Panc1 (cell line): Measurements from ENCODE around the gene EGR1. TPM values are rescaled to one million over a fixed set of nuclear protein-coding genes. Genes with fewer than 3 reads are reported as not detected.

Source experiments
- ATAC-seq: fragments of 200-7000 bp; cut with Tn5 transposase; 2 replicates; pipeline ENCODE4 v1.9.1; 2020; ENCODE audit warnings: mild to moderate bottlenecking, moderate library complexity
- BruUV-seq: library from RNA; stranded (reverse); fragments of 400-500 nt; replicated peaks from 2 replicates; lab custom pipeline; 2021; lab: Mats Ljungman, UMichigan
- CTCF ChIA-PET: fragments of 300-600 bp; sonication (Branson Sonifier 250); formaldehyde crosslinking; loops from one replicate; lab custom pipeline; 2022; ENCODE audit warnings: antibody characterized with exemption; lab: Charles Lee
- POLR2A ChIA-PET: fragments of 300-600 bp; sonication (Branson Sonifier 250); formaldehyde crosslinking; loops from one replicate; lab custom pipeline; 2022; ENCODE audit warnings: antibody characterized with exemption; lab: Charles Lee
- DNase-seq: peaks from one replicate; pipeline ENCODE4 v3.0.0-alpha.2; 2010; ENCODE audit warnings: low read depth, low spot score
- H3K27ac ChIP-seq: 2 replicates; pipeline ENCODE4 v1.5.1; 2011; ENCODE audit warnings: mild to moderate bottlenecking, low read length, inconsistent platforms
- H3K27me3 ChIP-seq: fragments of 200-500 bp; sonication (Bioruptor generic); 2 replicates; pipeline ENCODE4 v1.6.0; 2014; ENCODE audit warnings: low read length, inconsistent platforms; ENCODE audit not compliant: control insufficient read depth, insufficient read depth
- H3K36me3 ChIP-seq: fragments of 200-500 bp; sonication (Bioruptor generic); 2 replicates; pipeline ENCODE4 v1.5.1; 2014; ENCODE audit warnings: inconsistent platforms, mild to moderate bottlenecking, low read length, moderate library complexity; ENCODE audit not compliant: control insufficient read depth, insufficient read depth
- H3K4me1 ChIP-seq: 2 replicates; pipeline ENCODE4 v1.5.1; 2011; ENCODE audit warnings: inconsistent platforms, mild to moderate bottlenecking, low read length, moderate library complexity; ENCODE audit not compliant: control insufficient read depth, insufficient read depth
- H3K4me3 ChIP-seq, 2 experiments: 2 replicates each; pipeline ENCODE4 v1.5.1; 2011 to 2012; ENCODE audit warnings: low read depth in 2 of 2, low read length in 2 of 2, mild to moderate bottlenecking in 2 of 2, inconsistent platforms in 1 of 2, moderate library complexity in 1 of 2
- H3K9me3 ChIP-seq: fragments of 200-500 bp; sonication (Bioruptor generic); 2 replicates; pipeline ENCODE4 v1.5.1; 2014; ENCODE audit warnings: low read depth, mild to moderate bottlenecking, inconsistent platforms, low read length, moderate library complexity; ENCODE audit not compliant: control insufficient read depth, insufficient read depth
- CTCF ChIP-seq: fragments of 450-650 bp; IDR thresholded peaks from 2 replicates; pipeline ENCODE4 v1.5.1; 2017; ENCODE audit warnings: mild to moderate bottlenecking
- POLR2AphosphoS5 ChIP-seq: IDR thresholded peaks from 2 replicates; pipeline ENCODE4 v1.6.1; 2012; ENCODE audit warnings: mild to moderate bottlenecking, low read depth, low read length, moderate library complexity
- REST ChIP-seq, 2 experiments: IDR thresholded peaks; 2 replicates each; pipeline ENCODE4 v1.6.1; 2011 to 2012; ENCODE audit warnings: low read depth in 2 of 2, control low read depth in 1 of 2, low read length in 1 of 2, mild to moderate bottlenecking in 1 of 2, moderate library complexity in 1 of 2; ENCODE audit not compliant: insufficient read depth in 1 of 2
- SIN3A ChIP-seq: IDR thresholded peaks from 2 replicates; pipeline ENCODE4 v1.6.1; 2012; ENCODE audit warnings: low read depth, mild to moderate bottlenecking, low read length, moderate library complexity, borderline replicate concordance; ENCODE audit not compliant: insufficient read depth
- TCF7L2 ChIP-seq: IDR thresholded peaks from 2 replicates; pipeline ENCODE4 v1.6.1; 2011; ENCODE audit warnings: mild to moderate bottlenecking, low read depth, low read length, inconsistent platforms
- in situ Hi-C: cut with HindIII; loops from 2 replicates; pipeline ENCODE4 v1.10.0; 2016; ENCODE audit warnings: low sequenced_read_pairs, low pct_unique_long_range_greater_than_20kb
- intact Hi-C: fragments of 100-400 bp; cut with micrococcal nuclease; formaldehyde crosslinking; loops from one replicate; pipeline ENCODE4 v1.10.0; 2022; ENCODE audit not compliant: unreplicated experiment
- total RNA-seq: library from RNA; stranded (reverse); gene quantifications from one replicate; pipeline ENCODE4 v1.2.1, GENCODE V29; 2021; ENCODE audit not compliant: unreplicated experiment

EGR1 gene
- total RNA-seq, 1 experiment from 2014 or later = 12.0 TPM

GRCh38 chr5:138440159-138441073 is 24.9 kb upstream of the EGR1 start:
- TF ChIP-seq REST (IDR thresholded peaks at IDR 0.05; ENCODE audit: insufficient read depth in 1 of 2, low read depth in 2 of 2, low read length in 1 of 2) = no peak
- TF ChIP-seq SIN3A = no peak
- TF ChIP-seq TCF7L2 = no peak
- no peak for TF ChIP-seq POLR2AphosphoS5
- no peak for TF ChIP-seq CTCF
- Histone ChIP-seq H3K27ac (no peak overlapping the region), H3K4me1 (peaks cover 4% of the 10 kb centered on the region; the same call in 1 of the 2 replicates), H3K27me3 (no peaks in the 10 kb centered on the region), H3K4me3 (no peak overlapping the region; a peak in 1 of 4 replicates), H3K36me3 (peaks cover 5% of the 10 kb centered on the region), H3K9me3 (no peaks in the 10 kb centered on the region)
- POLR2A ChIA-PET = no interaction called here
- in situ Hi-C loops = no loop called here
- no peak for ATAC-seq
- no TSS peak for BruUV-seq
- intact Hi-C loops = no loop called here
- DNase-seq = no peak
- CTCF ChIA-PET = no interaction called here

- in situ Hi-C loops = no loop called here
- ATAC-seq = no peak
- Histone ChIP-seq H3K27ac (no peak overlapping the region), H3K4me3 (no peak overlapping the region), H3K4me1 (peaks cover 4% of the 10 kb centered on the region; the same call in 1 of the 2 replicates), H3K9me3 (no peaks in the 10 kb centered on the region), H3K27me3 (no peaks in the 10 kb centered on the region), H3K36me3 (peaks cover under 1% of the 10 kb centered on the region; the same call in 1 of the 2 replicates)
- BruUV-seq = no TSS peak
- intact Hi-C loops = no loop called here
- CTCF ChIA-PET = no interaction called here
- DNase-seq = no peak
- TF ChIP-seq TCF7L2 (no peak), REST (IDR thresholded peaks at IDR 0.05; ENCODE audit: insufficient read depth in 1 of 2, low read depth in 2 of 2, low read length in 1 of 2) (no peak), POLR2AphosphoS5 (no peak), SIN3A (no peak), CTCF (no peak)
- POLR2A ChIA-PET = interaction anchor here (0.7 kb wide), 2 partner anchors 51 to 192 kb away, joined by 3 to 4 read pairs; no protein-coding TSS in a partner anchor
Observed at GRCh38 chr5:138441221-138441620, 24.1 kb upstream of the EGR1 start.
